ENCODE results near the gene AP3S2. TPM values are rescaled to one million over a fixed set of nuclear protein-coding genes. Genes with fewer than 3 reads are reported as not detected.
"Not testable (repeated sequence)": the region's sequence is repeated elsewhere in the genome, so short reads cannot be mapped to it uniquely, and the experiment has no call there.

AP3S2 gene
- total RNA-seq, 1 donor from 2014 or later = 32.2 TPM

GRCh38 chr15:89860891-89861290 lies 32.9 kb downstream of the AP3S2 start:
- TF ChIP-seq, protein P1, sequence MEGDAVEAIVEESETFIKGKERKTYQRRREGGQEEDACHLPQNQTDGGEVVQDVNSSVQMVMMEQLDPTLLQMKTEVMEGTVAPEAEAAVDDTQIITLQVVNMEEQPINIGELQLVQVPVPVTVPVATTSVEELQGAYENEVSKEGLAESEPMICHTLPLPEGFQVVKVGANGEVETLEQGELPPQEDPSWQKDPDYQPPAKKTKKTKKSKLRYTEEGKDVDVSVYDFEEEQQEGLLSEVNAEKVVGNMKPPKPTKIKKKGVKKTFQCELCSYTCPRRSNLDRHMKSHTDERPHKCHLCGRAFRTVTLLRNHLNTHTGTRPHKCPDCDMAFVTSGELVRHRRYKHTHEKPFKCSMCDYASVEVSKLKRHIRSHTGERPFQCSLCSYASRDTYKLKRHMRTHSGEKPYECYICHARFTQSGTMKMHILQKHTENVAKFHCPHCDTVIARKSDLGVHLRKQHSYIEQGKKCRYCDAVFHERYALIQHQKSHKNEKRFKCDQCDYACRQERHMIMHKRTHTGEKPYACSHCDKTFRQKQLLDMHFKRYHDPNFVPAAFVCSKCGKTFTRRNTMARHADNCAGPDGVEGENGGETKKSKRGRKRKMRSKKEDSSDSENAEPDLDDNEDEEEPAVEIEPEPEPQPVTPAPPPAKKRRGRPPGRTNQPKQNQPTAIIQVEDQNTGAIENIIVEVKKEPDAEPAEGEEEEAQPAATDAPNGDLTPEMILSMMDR (conservative IDR thresholded peaks at IDR 0.05) = no peak
- Mint-ChIP-seq H3K4me1 (ENCODE audit: unreplicated experiment) (no peaks in the 10 kb centered on the region), H3K4me3 (no peak overlapping the region), H3K9me3 (no peaks in the 10 kb centered on the region), H3K36me3 (peaks cover 20% of the 10 kb centered on the region), H3K27ac (peak overlapping the region; percentile 53), H3K27me3 (no peaks in the 10 kb centered on the region)
- DNase-seq (ENCODE audit: extremely low spot score, unreplicated experiment) = no peak

- Mint-ChIP-seq H3K9me3 (no peaks in the 10 kb centered on the region), H3K27ac (peak overlapping the region; percentile 53), H3K4me3 (no peak overlapping the region), H3K27me3 (no peaks in the 10 kb centered on the region), H3K36me3 (peaks cover 17% of the 10 kb centered on the region), H3K4me1 (ENCODE audit: unreplicated experiment) (no peaks in the 10 kb centered on the region)
- DNase-seq (ENCODE audit: extremely low spot score, unreplicated experiment) = no peak
- TF ChIP-seq, protein P1 (conservative IDR thresholded peaks at IDR 0.05) = no peak
Measured at GRCh38 chr15:89860431-89860830, 33.4 kb downstream of the AP3S2 start.

DNA sequence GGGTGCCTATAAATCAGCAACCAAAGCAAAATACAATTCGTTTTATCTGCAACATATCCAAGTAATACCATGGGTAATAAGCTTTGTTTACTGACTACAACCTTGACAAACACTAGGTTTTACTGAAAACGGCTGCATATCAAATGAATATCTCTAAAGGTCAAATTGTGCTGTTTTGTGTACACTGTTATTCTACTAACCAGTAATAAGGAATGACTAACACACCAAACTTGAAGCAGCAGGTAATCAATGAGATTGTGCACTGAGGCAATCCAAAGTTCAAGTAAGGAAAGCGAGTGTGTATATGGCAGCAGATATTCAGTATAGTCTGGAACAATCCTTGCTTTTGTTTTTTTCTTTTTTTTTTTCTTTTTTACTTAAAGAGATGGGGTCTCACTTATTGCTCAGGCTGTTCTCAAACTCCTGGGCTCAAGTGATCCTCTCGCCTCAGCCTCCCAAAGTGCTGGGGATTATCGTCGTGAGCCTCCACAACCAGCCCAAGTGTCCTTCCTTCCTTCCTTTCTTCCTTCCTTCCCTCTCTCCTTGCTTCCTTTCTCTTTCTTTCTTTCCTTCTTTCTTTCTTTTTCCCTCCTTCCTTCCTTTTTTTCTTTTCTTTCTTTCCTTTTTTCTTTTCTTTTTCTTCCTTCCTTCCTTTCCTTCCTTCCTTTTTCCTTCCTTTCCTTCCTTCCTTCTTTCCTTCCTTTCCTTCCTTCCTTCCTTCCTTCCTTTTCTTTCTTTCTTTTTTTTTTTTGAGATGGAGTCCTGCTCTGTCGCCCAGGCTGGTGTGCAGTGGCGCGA lies 34.9 kb downstream of the AP3S2 start:
- H3K4me3 Mint-ChIP-seq = no peak overlapping the region
- H3K27me3 Mint-ChIP-seq = no peaks in the 10 kb centered on the region
- DNase-seq (ENCODE audit: extremely low spot score, unreplicated experiment) = no peak
- TF ChIP-seq, protein P1 (conservative IDR thresholded peaks at IDR 0.05) = no peak
- H3K9me3 Mint-ChIP-seq = no peaks in the 10 kb centered on the region
- H3K27ac Mint-ChIP-seq = peak overlapping the region; percentile 74
- H3K36me3 Mint-ChIP-seq = peaks cover 14% of the 10 kb centered on the region
- no peaks in the 10 kb centered on the region for H3K4me1 Mint-ChIP-seq (ENCODE audit: unreplicated experiment)

DNA sequence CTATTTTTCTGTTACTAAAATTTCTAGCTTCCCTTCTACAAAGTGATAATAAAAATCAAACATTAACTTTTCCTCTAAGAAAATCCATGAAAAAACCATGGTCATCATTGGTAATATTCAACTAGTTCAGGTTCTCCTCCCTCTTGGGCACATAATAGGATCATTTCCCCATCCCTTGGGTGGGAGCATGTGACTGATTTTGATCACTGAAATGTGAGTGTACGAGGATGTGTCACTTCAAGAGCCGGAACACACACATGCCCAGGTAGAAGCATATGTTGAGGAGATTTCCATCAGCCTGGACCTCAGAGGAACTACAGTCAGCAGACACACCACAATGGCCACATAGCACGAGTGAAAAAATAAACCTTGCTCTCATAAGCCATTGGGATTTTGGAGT lies 36.1 kb downstream of the AP3S2 start:
- no peaks in the 10 kb centered on the region for H3K9me3 Mint-ChIP-seq
- no peaks in the 10 kb centered on the region for H3K4me1 Mint-ChIP-seq (ENCODE audit: unreplicated experiment)
- H3K27ac Mint-ChIP-seq = peak overlapping the region; percentile 74
- H3K27me3 Mint-ChIP-seq = no peaks in the 10 kb centered on the region
- TF ChIP-seq, protein P1 (conservative IDR thresholded peaks at IDR 0.05) = no peak
- H3K4me3 Mint-ChIP-seq = no peak overlapping the region
- H3K36me3 Mint-ChIP-seq = peaks cover 20% of the 10 kb centered on the region
- DNase-seq (ENCODE audit: extremely low spot score, unreplicated experiment) = no peak

- H3K27me3 Mint-ChIP-seq = no peaks in the 10 kb centered on the region
Measured at GRCh38 chr15:89855948-89856347, 37.8 kb downstream of the AP3S2 start.

DNA sequence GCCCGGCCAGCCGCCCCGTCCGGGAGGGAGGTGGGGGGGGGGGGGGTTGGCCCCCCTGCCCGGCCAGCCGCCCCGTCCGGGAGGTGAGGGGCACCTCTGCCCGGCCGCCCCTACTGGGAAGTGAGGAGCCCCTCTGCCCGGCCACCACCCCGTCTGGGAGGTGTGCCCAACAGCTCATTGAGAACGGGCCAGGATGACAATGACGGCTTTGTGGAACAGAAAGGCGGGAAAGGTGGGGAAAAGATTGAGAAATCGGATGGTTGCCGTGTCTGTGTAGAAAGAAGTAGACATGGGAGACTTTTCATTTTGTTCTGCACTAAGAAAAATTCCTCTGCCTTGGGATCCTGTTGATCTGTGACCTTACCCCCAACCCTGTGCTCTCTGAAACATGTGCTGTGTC lies 38.9 kb downstream of the AP3S2 start:
- H3K36me3 Mint-ChIP-seq = peaks cover 32% of the 10 kb centered on the region
- not testable (repeated sequence) for DNase-seq (ENCODE audit: extremely low spot score, unreplicated experiment); H3K27ac Mint-ChIP-seq; H3K4me1 Mint-ChIP-seq (ENCODE audit: unreplicated experiment); H3K27me3 Mint-ChIP-seq; H3K9me3 Mint-ChIP-seq; H3K4me3 Mint-ChIP-seq

More at GRCh38 chr15:89855948-89856347, 37.8 kb downstream of the AP3S2 start:
- TF ChIP-seq, protein P1 (conservative IDR thresholded peaks at IDR 0.05) = no peak
- DNase-seq (ENCODE audit: extremely low spot score, unreplicated experiment) = no peak
- H3K9me3 Mint-ChIP-seq = no peaks in the 10 kb centered on the region
- no peak overlapping the region for H3K27ac Mint-ChIP-seq
- H3K36me3 Mint-ChIP-seq = peaks cover 31% of the 10 kb centered on the region
- no peaks in the 10 kb centered on the region for H3K4me1 Mint-ChIP-seq (ENCODE audit: unreplicated experiment)
- H3K4me3 Mint-ChIP-seq = no peak overlapping the region

Data from type B pancreatic cell (in vitro differentiated cells).